Peyer's patch (tissue), 4 donors: Measurements from ENCODE around the gene LRRIQ1.

Source experiments
- CTCF ChIP-seq, 6 experiments: fragments of 450-650 bp in 4 of 6; fragments of 200-600 bp in 2 of 6; sonication (generic) in 1 of 6; IDR thresholded peaks; one replicate each; pipeline ENCODE4 v1.5.1; 2017 to 2019; ENCODE audit warnings: antibody characterized with exemption in 6 of 6, mild to moderate bottlenecking in 3 of 6, moderate library complexity in 1 of 6
- POLR2A ChIP-seq, 2 donors: fragments of 450-650 bp; IDR thresholded peaks; one replicate each; pipeline ENCODE4 v1.5.1; 2017; ENCODE audit warnings: antibody characterized with exemption in 2 of 2, mild to moderate bottlenecking in 2 of 2, moderate library complexity in 2 of 2

DNA sequence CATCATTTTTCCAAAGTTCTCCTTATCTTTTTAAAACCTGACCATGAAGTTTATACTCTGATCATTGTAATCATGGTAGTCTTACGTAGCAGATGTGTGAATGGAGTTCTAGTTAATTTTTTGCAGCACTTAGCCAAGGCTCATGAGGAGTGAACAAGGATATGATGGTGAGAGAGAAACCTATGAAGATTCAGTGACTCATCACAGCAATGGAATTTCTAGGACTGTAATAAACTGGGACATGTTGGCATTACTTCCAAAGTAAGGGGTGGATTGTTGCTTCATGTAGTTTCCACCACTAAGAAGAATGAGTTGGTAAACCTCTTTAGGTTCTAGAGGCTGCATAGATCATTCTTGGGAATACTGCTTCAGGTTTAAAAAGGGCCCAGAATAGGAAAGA lies 102.7 kb downstream of the LRRIQ1 start:
- TF ChIP-seq CTCF (IDR thresholded peaks at IDR 0.05) (no peak), POLR2A (IDR thresholded peaks at IDR 0.05) (no peak)
